GM19397 (cell line): Measurements from ENCODE around the gene MAML2.

ENCODE experiments used
- ATAC-seq: cut with Tn5 transposase; IDR thresholded peaks from one replicate; pipeline ENCODE4 v1.9.1; 2021; ENCODE audit warnings: mild to moderate bottlenecking, moderate library complexity; ENCODE audit not compliant: unreplicated experiment

MAML2 gene

GRCh38 chr11:95937358-95937757 lies 405.6 kb downstream of the MAML2 start:
- ATAC-seq: no peak

GRCh38 chr11:95933594-95933993 lies 409.4 kb downstream of the MAML2 start:
- no peak for ATAC-seq

- no peak for ATAC-seq
Measured at GRCh38 chr11:95931916-95932315, 411.1 kb downstream of the MAML2 start.

GRCh38 chr11:95930948-95931347 lies 412.0 kb downstream of the MAML2 start:
- no peak for ATAC-seq

- no peak for ATAC-seq
Measured at GRCh38 chr11:95926726-95927125, 416.3 kb downstream of the MAML2 start.
